NT2/D1 (cell line): Measurements from ENCODE around the gene RTP5.
"Not testable (repeated sequence)": the region's sequence is repeated elsewhere in the genome, so short reads cannot be mapped to it uniquely, and the experiment has no call there.

Source experiments
- YY1 ChIP-seq: IDR thresholded peaks from 2 replicates; pipeline ENCODE4 v1.6.1; 2011; ENCODE audit not compliant: insufficient read length, insufficient read depth
- ZNF274 ChIP-seq: IDR thresholded peaks from 2 replicates; pipeline ENCODE4 v1.6.1; 2011; ENCODE audit warnings: mild to moderate bottlenecking, low read depth, low read length

GRCh38 chr2:241921631-241922030, 52.1 kb downstream of the RTP5 start:
- TF ChIP-seq ZNF274, YY1: not testable (repeated sequence)
